Stimulated activated naive CD4-positive, alpha-beta T cell (primary cell): ENCODE measurements around the gene IRF2BPL.

ENCODE experiments used
- DNase-seq, 6 experiments: peaks; one replicate each; lab custom pipeline; 2025; lab: John Stamatoyannopoulos, UW

IRF2BPL gene

GRCh38 chr14:77011245-77011644 lies 17.3 kb downstream of the IRF2BPL start:
- peak in 3 of 6 experiments; percentile 8 to 40 (median 33) for DNase-seq

DNA sequence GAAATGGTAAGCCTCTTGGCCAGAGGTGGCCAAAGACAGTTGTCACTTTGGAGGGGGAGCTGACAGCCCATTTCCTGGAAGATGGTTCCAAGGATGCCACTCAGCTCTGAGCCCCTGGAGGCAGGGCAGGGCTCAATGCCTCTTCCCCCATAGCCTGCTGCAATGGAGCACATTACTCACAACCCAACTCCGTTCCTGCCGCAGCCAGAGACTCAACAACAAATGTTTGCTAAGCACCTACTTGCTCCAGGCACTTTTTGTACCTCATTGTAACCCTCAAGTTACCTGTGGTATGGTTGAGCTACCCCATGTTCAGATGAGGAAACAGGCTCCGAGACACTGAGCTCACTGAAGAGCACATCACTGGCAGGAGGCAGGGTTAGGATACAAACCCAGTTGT lies 19.5 kb downstream of the IRF2BPL start:
- DNase-seq = no peak

GRCh38 chr14:77008541-77008940 lies 20.0 kb downstream of the IRF2BPL start:
- DNase-seq = no peak

DNA sequence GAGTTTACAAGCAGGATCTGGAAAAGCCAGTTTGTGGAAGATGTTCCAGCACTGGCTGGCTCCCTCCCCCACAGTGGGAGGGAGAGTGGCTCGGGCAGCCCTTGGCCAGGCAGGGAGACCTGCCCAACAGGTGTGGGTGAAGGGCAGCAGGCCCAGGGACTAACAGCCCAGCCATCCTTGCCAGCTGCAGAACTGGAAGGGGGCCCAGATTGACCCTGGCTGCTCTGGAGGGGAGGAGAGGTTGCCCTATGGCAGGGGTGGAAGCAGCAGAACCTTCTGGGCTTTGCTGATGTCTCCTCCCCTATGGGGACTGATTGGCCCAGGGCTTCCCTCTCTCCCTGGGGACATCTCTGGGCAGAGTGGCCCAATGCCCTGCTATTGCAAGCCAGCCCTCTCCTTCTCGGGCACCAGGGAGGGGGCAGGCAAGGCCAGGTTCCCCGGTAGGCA lies 20.5 kb downstream of the IRF2BPL start:
- DNase-seq = no peak

DNA sequence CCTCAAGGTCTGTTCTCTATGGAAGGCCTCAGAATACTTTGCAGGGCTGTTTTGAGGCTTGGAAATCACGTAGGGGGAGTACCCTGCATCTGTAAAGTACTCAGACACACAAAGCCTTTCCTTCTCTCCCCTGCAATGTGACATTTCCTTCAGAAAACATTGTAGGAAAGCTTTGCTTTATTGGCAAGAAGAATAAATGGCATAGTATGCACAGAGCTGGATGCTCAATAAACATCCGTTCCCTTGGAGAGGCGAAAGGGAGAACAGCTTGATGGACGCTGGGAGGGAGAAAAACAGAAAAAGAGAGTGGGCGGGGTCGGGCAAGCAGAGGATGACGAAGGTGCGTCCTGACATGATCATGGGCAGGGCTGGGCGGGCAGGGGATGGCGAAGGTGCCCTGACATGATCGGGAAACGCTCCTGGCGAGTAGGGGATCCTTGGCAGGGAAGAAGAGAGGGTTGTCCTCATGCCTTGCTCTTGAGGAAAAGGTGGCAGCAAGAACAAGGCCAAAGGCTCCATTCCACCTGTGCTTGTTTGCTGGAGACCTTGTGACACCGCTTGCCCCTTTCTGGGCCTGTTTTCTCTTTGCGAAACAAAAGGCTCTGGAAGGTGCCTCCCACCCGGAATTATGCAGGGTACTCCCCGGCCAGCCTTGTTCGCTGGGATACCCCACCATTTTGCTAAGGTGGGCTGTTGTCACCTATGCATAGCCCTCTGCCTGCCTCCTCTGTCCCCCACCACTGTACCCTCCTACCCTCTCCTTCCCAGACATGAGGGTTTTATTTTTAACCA lies 21.1 kb downstream of the IRF2BPL start:
- DNase-seq = no peak

- DNase-seq = no peak
Measured at GRCh38 chr14:77006132-77006531, 22.4 kb downstream of the IRF2BPL start.

- DNase-seq = no peak
Measured at GRCh38 chr14:77005559-77005958, 22.9 kb downstream of the IRF2BPL start.

DNA sequence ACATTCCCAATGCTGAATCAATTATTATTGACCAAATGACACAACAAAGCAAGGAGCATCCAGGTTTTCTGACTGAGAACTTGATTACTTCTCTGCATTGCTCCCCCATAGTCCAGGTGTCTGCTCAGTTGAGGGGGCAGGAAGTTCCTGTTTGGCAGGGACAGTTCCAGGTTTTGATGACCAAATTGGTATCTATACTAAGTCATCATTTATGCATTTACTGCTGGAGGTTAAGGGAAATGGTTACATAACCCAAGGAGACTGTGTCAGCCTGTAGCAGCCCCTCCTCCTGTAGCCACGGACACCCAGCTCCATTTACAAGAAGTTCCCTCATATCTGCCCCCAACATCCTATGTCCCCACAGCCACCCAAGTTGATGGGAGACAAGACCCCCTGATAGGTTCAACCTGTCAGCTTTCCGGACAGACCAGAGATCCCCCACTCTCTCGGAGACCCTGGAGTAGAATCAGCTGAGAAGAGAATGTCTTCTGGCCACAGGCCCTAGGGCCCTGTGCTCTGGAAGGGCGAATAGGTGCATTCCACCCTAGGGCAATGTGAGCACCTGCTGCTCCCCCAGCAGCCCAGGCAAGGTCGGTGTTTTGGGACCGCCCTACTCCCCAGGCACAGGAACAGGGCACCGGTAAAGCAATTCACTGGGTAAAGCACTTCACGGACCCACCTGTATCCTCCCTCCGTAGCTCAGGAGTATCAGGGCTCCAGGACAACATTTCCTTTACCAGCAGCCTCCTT lies 23.6 kb downstream of the IRF2BPL start:
- DNase-seq = no peak

DNA sequence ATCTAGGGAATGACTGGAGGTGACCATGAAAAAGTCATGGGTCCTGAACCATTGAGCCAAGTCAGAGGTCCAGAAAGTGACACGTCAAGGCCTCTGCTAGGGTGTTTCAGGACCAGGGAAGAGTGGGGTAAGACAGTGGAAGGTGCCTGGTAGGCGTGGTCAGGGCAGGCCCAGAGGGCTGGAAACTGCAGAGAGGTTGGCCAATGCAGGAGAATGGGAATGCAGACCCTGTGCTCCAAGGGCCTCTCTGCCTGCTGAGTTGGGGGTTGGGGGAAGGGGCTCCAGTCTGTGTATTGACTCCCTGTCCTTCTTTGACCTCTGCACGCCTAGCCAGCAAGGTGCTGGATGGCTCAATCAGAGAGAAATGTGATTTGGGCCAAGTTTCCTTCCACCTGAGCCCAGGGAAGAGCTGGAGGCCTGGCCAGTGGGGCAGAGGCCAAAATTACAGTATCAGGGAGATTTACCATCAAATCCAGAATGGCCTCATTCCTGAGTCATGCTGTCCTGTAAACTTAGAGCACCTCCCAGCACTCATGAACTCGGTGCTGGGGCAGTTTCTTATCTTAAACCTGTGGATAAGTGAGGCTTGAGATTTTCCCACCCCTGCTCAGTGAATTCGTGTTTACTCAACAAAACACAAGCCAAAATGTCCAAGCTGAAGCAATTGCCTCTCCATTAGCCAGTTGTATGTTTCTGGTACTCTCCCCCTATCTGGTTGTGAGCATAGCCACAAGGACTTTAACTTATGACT lies 24.4 kb downstream of the IRF2BPL start:
- no peak for DNase-seq

- DNase-seq = no peak
Measured at GRCh38 chr14:77002889-77003288, 25.6 kb downstream of the IRF2BPL start.

DNA sequence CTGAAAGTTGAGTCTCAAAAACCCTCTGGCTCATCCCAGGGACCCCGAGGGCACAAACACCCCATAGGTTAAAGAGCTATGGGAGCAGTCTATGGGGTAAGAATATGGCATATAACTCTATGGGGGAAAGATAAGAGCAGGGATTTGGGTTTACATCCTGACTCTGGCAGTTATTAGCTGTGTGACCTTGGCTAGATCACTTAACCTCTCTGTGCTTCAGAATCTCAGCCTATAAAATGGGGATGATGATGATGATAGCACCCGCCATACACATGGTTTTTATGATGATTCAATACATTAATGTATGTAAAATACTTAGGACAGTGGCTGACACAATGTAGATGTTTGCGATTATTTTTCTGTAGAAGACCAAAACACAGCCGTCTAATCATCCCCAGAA lies 26.2 kb downstream of the IRF2BPL start:
- DNase-seq = no peak

GRCh38 chr14:77000340-77001270 lies 27.9 kb downstream of the IRF2BPL start:
- peak in 1 of 6 experiments; percentile 29 for DNase-seq

DNA sequence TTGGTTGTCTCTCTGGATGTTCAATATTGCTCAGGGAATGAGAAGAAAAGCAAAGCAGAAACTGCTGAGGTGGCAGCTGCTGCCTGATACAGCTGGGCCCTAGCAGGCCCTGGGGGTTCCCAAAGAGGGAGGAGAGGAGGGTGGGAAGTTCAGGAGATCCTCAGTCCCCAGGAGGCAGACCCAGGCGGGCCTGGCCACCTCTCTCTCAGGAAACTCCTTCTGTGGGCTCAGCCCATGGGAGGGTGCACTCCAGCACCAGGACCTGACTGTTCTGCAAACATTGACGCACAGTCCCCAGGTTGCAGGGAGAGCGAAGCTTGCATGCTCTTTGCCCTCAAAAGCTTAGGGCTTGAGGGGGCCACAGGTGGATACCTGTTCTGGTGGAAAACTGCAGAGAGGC lies 29.6 kb downstream of the IRF2BPL start:
- no peak for DNase-seq

DNA sequence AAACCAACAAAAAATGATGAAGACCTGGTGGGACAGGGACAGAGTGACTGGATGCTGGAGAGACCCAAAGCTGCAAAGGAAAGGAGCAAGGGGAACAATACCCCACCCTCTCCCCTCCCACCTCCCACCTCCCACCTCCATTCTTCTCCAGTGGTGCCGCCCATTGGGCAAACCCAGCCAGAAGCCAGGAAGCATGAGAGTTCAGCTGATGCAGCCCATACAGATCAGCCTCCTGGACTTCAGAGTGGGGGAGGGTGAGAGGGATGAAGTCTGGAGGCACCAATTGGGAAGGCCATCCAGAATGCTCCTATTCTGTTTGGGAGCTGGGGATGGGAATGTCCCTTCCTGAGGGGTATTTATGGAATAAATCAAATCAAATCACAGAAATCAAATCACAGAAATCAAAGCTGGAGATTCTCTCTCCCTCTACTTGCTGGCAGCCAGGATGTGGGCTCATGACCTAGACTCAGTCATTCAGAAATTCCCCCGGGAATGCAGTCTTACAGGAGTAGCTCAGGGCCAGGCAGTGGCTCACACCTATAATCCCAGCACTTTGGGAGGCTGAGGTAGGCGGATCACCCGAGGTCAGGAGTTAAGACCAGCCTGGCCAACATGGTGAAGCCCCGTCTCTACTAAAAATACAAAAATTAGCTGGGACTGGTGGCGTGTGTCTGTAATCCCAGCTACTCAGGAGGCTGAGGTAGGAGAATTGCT lies 31.1 kb downstream of the IRF2BPL start:
- DNase-seq = no peak

DNA sequence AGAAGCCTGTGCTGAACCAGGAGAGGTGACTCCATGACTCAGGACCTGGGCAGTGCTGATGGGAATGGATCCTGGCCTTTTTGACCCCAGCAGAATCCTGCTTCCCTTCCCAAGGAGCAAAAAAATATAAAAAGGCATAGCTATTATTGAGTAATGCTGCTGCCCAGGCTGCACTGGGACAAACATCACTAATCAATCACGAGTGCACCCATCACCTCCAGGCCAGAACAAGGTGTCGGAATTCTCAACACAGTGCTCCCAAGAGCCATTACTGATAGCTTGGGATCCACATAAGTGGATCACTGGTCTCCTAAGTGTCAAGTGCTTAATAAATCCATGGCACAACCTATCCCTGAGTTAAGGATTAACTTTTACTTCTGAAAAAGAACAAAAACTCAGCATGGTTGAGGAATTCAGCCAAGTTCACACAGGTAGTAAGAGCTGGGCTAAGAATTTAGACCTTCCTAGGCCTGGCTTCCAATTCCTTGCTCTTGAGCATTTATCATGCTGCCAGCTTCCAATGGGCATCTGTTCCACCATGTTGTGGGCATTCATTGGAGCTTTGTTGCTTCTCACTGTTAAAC lies 31.9 kb downstream of the IRF2BPL start:
- DNase-seq = no peak

- no peak for DNase-seq
Measured at GRCh38 chr14:76995279-76996035, 33.1 kb downstream of the IRF2BPL start.

DNA sequence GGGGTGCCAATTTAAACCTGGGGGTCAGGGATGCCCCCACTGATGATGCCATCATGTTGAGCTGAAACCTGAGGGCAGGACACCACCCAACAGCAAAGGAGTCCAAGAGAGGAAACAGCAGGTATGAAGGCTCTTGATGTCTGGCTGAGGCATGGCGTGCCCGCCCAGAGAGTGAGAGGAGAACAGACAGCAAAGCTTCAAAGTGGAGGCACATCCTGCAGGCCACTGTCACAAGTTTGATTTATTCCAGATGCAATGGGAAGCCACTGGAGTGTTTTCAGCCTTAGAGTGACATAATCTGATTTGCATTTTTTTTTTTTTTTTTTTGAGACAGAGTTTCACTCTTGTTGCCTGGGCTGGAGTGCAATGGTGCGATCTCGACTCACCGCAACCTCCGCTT lies 34.8 kb downstream of the IRF2BPL start:
- DNase-seq = no peak

DNA sequence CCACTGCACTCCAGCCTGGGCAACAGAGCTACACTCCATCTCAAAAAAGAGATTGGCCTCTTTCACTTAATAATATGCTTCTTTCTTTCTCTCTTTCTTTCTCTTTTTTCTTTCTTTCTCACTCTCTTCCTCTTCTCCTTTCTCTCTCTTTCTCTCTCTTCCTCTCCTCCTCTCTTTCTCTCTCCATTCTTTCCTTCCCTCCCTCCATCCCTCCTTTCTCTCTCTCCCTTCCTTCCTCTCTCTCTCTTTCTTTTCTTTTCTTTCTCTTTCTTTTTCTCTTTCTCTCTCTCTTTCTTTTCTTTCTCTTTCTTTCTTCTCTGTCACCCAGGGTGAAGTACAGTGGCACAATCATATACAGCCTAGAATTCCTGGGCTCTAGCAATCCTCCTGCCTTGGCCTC lies 38.4 kb downstream of the IRF2BPL start:
- DNase-seq = no peak

GRCh38 chr14:76987956-76988520 lies 40.5 kb downstream of the IRF2BPL start:
- DNase-seq = no peak

- DNase-seq = no peak
Measured at GRCh38 chr14:76986231-76986565, 42.3 kb downstream of the IRF2BPL start.
